RCC 7860 (cell line): ENCODE measurements around the gene SCN4A.

Experiments
- DNase-seq: peaks from one replicate; pipeline ENCODE4 v3.0.0-alpha.2; 2015; ENCODE audit warnings: low spot score
- FAIRE-seq: peaks from 2 replicates; lab custom pipeline; 2012; peaks lifted over from hg19 to GRCh38; lab: Jason Lieb, UNC

Gene SCN4A

DNA sequence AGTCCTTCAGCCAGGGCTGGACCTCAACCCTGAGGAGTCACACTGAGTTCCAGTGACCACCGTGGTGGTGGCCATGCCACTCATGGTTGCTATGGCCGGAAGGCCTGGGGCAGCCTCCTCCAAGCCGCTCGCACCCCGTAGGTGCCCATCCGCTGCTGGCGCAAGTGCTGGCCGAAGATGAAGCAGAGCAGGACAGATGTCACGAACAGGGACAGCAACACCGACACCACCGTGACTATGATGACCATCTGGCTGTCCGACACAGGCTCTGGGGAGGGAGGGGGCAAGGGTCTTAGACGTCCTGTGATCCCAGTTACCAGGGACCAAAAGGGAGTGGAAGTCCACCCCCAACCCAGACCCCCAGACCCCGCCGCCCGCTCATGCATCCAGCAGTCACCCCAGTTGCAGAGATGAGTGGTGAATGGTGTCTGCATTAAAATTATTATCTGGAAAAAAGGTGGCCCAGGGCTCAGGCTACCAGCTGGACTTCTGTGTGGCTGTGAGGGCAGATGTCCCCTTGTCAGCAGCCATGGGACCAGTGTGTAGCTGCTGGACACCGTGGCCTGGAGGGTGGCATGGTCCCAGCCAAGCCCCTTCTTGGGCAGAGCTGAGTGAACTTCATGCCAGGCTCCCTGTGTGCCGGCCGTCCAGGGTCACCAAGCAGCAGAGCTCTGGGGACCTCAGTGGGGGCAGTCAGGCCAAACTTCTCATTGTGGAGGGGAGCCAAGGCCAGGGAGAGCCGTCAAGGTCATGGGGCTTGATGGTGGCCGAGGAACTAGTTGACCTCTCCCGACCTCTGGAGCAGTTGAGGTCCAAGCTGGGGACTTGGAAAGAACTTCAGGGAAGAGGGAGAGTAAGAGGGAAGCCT, 30.2 kb upstream of the SCN4A start:
- no peak for FAIRE-seq

DNA sequence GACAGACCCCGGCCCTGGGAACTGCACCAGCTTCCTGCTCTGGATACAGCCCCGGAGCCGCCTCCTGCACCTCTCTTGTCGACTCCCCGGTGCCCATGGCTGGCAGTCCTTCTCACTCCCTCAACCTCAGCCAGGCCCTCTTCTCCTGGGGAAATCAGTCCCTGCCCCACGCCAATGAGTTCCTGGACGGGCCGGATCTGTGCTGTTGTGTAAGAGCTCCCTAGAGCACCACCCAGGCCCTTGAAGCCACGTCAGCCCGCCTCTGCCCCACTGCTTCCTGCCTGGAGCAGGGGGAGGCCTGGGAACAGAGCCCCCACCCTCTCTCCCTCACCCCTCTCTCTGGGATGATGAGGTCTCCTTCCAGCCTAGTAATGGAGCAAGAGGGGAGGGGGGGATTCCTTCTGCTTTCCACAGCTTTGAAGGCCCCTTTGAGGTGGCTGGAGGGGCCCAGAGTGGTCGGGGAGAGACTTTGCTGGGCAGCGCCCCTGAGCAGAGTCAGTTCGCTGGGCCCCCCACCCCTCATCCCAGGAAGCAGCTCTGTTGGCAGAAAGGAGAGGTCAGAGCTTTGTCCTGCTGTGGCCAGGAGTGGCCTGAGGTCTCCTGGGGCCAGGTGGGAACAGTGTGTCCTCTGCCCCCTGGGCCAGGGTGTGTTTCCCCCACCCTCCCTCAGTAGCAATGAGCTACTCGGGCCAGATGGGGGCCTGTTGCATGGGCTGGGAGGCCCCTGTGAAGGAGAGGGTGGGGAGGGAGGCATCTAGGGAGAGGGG, 29.2 kb upstream of the SCN4A start:
- DNase-seq (no peak), FAIRE-seq (no peak)

More for the DNA sequence above, 30.2 kb upstream of the SCN4A start:
- no peak for DNase-seq

DNA sequence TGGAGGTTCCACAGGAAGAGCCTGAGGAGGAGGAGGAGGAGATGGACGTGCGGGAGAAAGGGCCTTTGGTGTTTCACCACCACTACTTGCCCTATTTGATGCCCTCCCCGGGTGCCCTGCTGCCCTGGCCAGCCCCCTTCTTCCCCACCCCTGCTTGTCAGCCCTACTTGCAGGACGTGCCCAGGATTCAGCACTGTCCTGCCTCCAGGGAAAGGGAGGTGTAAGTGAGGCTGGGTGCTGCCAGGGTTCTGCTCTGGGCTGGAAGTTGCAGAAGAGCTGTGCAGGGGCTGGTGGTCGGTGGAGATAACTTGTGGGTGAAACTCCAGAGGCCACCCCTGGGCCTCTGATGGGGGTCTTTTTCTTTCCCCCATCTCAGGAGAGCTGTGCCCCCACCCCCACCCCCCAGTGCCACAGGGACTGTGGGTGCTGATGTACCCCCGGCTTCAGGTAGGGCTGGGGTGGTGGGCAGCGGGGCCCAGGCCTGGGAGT, 28.4 kb upstream of the SCN4A start:
- no peak for DNase-seq

DNA sequence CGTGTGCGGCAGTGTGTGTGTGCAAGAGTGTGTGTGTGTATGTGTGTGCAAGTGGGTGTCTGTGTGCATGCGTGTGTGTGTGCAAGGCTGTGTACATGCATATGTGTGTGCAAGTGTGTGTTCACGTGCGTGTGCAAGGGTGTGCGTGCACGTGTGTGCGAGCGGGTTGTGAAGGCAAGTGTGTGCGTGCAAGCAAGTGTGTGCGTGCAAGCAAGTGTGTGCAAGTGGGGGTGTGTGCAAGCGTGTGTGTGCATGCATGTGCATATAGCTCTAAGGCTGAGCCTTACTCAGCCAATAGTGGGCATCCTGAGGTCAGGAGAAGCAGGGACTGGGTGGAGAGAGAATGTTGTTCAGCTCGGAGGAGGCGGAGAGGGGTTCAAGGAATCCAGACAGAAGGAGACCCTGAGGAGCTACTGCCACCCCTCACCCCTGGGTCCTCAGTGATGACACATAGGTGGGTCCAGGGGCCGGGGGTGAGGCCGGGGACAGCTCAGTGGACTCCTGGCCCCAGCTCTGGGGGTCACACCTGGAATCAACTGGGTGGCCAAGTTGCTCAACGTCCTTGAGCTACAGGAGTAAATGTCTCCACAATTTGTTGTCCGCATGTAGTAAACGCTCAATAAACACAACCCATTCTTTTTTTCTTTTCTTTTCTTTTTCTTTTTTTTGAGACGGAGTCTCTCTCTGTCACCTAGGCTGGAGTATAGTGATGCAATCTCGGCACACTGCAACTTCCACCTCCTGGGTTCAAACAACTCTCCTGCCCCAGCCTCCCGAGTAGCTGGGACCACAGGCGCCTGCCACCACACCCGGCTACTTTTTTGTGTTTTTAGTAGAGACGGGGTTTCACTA, 27.2 kb upstream of the SCN4A start:
- DNase-seq, result no peak
- FAIRE-seq, result no peak

More for the DNA sequence above, 28.4 kb upstream of the SCN4A start:
- FAIRE-seq, result no peak

DNA sequence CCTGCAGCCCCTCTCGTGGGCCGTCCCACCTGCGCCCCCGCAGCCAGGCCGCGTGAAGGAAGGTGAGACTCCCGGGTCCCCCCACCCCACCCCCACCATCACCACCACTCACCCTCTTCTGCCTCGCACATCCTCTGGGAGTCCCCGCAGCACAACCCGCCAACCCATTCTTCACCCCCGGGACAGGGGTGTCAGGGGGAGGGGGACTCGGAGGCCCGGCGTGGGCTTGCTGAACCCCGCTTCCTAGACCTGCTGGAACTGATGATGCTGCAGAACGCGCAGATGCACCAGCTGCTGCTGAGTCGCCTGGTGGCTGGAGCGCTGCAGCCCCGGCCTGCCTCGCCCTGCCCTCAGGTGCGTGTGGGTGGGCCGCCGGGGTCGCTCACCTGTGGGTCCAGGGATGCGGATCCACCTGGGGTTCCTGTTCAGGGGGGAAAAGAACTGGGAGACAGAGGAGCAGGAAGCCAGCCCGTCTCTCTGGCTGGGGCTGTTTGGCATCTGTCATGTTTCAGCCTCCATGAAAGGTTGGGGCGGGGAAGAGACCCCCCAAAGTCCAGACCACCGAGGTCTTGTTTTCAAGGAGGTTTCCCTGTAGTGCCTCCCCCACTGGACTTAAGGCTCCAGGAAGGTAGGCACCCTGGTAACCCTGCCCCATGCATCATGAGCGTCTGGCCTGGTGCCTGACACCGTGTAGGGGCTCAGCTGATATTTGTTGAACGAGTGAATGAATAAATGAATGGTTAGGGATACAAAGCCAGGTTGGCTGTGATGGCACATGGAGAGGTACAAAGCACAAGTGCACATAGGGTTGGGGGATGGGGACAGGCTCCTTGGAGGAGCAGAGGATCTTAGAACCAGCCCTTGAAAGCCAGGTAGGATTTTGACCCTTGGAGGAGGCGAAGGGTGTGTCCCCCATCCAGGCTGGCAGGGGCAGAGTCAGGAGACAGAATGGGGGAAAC, 26.3 kb upstream of the SCN4A start:
- DNase-seq (no peak), FAIRE-seq (no peak)

DNA sequence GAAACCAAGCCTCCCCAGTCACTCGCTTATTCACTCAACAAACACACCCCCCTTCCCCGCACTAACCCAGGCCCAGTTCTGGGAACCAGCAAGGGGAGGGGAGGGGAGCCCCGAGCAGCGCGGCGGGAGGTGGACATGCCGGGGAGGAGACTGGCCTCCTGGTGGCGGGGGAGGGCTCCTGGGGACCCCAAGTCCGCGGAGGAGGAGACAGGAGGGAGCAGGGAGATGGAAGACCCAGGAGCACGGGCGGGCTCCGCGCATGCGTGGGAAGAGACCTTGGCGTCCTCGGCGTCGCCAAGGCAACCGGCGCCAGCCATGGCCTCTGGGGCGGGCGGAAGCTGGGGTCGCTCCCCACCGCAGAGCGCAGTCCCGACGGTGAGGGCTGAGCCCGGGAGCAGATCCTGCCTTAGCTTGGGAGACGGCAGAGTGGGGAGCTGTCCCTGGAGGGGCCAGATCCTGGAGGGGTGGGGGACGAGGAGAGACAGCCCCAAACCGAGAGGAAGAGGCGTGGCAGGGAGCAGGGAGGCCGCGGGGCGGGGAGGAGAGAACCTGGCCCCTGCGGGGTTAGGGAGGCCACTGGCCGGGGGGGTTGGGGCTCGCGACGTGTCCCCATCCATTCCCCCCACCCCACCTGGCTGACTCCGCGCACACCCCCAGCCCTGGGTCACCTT, 25.5 kb upstream of the SCN4A start, which contains the start of gene PRR29:
TSS of gene PRR29 (plus strand) at position 302 of the 671 bp plus-strand sequence. CDS start at position 316, 14 bp downstream.
- no peak for FAIRE-seq
- no peak for DNase-seq

DNA sequence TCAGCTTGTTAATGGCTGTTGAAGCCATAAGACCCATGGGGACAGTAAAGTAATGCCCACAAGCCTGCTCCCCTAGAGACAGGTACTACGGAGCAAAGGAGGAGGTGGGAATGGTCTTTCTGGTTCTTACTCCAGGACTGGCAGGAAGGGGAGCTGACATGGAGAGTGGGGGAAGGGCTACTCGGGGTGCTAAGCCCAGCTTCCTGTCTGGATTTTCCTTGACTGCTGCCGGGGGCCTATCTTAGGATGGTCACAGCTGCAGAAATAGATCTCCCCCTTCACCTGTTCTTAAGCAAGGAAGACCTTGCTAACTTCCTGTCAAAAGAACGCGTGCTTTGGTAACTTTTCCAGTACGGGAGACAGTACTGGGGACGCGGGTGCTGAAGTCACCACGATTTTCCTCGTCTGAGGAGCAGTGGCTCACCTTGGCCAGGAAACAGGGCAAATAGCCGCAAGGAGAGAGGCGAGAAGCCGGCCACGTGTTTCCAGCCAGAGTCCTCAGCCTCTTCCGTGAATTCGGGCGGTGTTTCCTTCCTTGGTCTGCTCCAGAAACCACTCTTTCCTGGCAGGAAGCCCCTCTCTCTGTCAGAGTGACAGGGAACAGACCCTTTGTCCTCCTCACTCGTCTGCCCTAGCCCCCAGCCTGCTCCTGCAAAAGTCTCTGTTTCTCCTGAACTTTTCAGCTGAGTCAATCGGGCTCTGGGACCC, 24.8 kb upstream of the SCN4A start:
- no peak for DNase-seq
- FAIRE-seq, result no peak

DNA sequence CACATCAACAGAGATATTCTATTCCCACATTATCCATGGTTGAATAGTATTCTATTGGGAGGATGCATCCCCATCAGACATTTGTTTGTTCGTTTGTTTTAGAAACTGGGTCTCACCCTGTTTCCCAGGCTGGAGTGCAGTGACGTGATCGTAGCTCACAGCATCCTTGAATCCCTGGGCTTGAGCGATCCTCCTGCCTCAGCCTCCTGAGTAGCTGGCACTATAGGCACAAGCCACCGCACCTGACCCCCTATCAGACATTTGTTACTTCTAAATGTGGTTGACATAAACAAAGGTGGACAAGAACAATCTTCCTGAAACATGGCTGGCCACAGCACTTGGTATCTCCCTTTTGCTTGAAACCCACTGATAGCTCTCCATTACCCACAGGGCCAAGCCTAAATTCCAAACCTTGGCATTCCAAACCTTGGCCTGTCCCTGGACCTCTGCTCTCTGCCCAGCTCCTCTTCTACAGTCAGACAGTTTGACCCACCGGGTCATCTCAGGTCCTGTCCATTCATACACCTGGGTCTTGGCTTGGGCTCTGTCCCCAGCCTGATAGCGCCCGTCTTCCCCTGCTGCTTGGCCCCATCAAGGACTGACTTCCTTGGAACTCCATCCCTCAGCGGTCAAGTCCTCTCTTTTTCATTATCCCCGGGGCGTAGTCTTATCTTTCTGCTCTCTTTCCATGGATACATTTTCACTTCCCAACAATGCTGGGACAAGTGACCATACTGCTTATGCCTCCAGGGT, 23.9 kb upstream of the SCN4A start:
- DNase-seq (no peak), FAIRE-seq (no peak)

DNA sequence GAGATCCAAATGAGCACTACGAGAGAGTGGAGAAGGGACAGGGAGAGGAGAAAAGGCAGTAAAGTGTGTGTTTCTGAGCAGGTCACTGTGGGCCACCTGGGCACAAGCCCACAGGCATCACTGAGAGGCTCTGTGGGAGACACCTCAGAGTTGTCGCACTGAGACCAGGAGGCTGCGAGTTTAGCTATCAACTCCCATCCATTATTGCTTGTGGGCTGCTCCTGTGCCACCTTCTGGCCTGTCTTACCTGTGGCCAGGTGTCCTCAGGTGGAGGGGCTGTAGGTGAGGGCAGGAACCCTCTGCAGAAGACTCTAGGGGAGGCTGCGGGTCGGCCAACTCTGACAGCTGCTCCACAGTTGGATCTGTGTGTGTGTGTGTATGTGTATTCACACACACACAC, 22.9 kb upstream of the SCN4A start:
- DNase-seq, result no peak
- no peak for FAIRE-seq

DNA sequence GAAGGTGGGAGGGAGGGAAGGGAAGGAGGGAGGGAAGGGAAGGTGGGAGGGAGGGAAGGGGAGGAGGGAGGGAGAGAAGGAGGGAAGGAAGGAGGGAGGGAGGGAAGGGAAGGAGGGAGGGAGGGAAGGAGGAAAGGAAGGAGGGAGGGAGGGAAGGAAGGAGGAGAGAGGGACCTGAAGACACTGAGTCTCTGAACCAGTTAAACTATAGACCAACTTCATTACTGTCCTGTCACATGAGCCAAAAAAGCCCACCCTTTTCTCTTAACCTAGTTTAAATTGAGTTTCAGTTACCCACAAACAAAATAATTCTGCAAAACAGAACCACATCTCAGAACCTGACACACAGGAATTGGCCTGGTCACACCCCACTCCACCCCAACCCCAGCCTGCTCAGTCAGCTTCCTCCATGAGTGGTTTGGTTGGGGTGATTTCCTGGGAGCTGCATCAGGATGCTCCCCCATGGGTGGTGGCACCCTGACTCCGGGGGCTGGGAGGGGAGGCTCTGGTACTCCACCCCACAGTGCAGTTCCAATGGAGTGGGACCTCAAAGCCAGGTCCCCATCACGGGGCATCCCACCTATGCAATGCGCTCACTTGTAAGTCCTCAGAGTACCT, 20.8 kb upstream of the SCN4A start:
- DNase-seq, result no peak
- FAIRE-seq, result no peak

DNA sequence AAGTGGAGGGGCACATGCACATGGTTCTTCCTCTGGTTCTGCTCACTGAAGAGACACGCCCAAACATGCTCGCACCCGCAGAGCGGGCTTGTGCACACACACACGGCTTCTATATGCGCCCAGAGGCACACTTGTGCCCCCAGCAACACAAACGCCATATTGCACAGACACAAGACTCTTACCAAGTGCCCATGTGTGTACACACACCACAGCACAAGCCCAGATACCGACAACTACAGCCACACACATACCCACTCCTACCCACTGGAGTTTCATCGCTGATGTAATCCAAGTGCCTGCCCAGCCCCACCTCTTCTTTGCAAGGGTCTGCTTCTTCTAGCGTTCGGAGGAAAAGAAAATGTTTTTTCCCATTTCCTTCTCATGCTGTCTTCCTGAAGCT, 18.9 kb upstream of the SCN4A start:
- no peak for FAIRE-seq

DNA sequence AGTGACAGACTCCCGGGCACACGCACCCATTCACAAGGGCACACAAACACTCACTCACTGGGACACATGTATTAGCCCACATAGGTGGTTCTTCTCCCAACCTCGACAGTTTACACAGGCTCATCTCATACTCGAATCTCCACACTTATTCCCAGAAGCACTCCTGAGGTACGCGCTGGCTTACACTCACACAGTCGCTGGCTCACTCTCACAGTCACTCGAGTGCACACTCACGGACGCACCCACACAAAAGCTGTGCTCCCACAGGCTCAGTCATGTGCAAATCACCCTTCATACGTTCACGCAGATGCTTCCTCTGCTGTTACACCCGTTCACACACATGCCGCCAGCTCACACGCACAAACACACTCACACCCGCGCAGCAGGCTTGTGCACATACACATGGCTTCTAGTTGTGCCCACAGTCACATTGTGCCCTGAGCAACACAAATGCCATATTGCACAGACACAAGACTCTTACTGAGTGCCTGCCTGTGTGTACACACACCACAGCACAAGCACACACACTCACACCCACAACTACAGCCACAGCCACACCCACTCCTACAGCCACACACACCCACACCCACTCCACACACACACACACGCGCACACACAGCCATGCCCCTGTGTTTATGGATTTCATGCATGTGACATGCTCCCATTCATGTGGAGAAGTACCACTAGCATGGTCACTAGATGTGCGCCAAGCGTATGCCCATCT, 17.1 kb upstream of the SCN4A start:
- FAIRE-seq, result no peak
- DNase-seq, result no peak

More for the DNA sequence above, 18.9 kb upstream of the SCN4A start:
- DNase-seq, result no peak

DNA sequence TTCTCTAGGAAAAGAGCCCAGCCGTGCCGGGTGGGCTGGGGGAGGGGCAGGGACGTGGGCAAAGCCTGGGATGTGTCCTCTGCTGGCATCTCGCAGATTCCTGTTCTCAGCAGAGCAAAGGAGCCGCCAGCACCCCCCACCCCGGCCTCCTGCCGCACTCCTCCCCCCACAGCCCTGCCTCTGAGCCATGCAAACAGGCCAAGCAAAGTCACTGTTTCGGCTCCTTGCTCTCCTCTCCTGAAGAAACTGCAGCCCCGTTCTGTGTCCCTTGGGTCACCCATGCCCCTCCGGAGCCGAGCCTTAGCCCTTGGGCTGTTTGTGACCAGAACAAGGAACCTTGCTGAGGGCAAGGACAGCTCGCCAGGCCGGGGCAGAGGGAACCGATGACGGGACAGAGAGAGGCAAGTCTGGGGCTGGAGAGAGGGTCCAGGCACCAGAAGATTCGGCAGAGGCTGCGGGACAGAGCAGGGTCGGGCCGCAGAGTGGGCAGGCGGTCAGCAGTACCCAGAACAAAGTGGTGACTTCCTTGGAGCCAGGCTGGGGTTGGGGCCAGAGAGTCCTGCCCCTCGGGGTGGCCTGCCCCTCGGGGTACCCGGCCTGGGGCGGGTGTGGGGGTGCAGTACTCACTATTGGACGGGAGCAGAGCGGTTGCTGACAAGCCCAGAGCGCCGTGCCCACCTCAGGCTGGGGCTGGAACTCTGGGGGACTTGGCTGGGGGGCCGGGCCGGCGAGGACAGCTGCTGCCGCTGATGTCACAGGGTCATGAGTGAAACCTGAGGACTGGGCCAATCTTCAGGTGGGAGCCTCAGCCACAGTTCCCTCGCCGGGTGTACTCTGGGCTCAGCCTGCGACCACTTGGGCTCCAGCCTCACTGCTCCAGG, 16.3 kb upstream of the SCN4A start:
- no peak for FAIRE-seq
- DNase-seq, result no peak

DNA sequence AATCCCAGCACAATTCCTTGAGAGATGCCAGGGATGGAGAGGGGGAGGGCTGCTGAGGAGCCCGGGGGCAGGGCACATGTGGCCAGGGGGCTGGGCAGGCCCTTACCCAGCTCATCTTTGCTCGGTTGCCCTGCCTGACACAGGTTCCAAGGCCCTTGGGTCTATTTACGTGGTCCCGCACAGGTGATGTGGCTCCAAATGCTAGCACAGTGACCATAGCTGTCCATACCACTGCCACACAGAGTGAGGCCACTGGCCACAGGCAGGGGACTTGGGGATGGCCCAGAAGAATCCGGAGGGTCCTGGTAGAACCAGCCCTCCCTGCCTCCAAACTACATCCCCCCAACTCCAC, 15.4 kb upstream of the SCN4A start:
- FAIRE-seq, result no peak
- DNase-seq, result no peak

DNA sequence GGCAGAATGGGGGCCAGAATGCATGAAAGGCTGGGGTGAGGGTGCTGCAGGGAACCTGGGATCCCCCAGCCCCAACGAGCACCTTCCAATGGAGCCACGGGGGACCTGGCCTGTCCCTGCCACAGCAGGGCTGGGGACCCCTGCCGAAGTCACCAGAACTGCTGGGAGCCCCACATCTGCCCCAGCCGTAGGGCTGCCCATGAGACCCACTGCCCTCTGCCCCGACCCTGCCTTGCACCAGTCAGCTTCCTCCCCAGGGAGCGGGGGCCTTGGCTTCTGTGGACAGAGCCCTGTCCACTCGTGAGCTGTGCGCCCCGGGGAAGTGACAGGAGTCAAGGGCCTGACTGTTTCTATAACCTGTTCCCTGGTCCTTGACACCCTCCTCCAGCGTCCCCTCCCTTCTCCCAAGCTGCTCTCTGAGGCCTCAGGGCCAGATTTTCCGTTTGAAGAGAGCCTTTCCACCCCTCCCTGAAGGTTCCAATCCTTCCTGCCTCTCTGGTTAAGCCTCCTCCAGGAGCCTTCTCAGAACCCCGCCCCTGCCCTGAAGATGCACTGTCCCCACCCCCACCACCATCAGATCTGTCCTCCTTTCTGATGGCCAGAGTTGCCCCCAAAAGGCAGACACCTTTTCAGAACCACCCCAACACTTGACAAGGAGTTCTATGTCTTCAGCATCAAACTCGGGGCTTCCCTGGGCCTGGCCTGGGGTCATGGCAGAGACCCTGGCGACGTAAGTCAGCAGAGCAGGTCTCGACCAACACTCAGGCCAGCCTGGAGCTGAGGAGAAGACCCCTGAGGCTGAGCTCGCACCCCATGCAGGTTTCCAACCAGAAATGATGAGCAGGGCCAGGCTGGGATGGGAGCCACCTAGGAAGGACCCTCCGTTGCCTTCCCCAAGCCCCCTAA, 14.8 kb upstream of the SCN4A start:
- DNase-seq (no peak), FAIRE-seq (no peak)
